HCT116 (cell line): ENCODE results near the gene G0S2. TPM values are rescaled to one million over a fixed set of nuclear protein-coding genes. Genes with fewer than 3 reads are reported as not detected.
A peak's percentile ranks its signal among the peaks of the same experiment; 100 is the strongest.

Experiments
- ATAC-seq: fragments of 200-7000 bp; cut with Tn5 transposase; 2 replicates; pipeline ENCODE4 v1.9.1; 2020; ENCODE audit warnings: mild to moderate bottlenecking, moderate library complexity
- BruUV-seq: library from RNA; stranded (reverse); fragments of 400-500 nt; replicated peaks from 2 replicates; lab custom pipeline; 2021; lab: Mats Ljungman, UMichigan
- CTCF ChIA-PET: fragments of 300-600 bp; sonication (Branson Sonifier 250); formaldehyde crosslinking; loops from one replicate; lab custom pipeline; 2021; ENCODE audit warnings: antibody characterized with exemption; lab: Charles Lee
- POLR2A ChIA-PET: fragments of 300-600, 350-600 bp; sonication (Branson Sonifier 250); formaldehyde crosslinking; loops from one replicate; lab custom pipeline; 2021; ENCODE audit warnings: antibody characterized with exemption; lab: Charles Lee
- RAD21 ChIA-PET, 2 experiments: fragments of 300-600 bp; sonication (Branson Sonifier 250); formaldehyde crosslinking; loops; one replicate each; lab custom pipeline; 2023; ENCODE audit warnings: low total read pairs in 2 of 2; ENCODE audit not compliant: uncharacterized antibody in 2 of 2, unreplicated experiment in 2 of 2, low non-redundant PET in 1 of 2; lab: Charles Lee
- DNase-seq: peaks from one replicate; pipeline ENCODE4 v3.0.0-alpha.2; 2010; ENCODE audit warnings: low read depth, low spot score
- H2AFZ ChIP-seq: fragments of 200-600 bp; shearing (Covaris generic), sonication (generic); 2 replicates; pipeline ENCODE4 v1.6.1; 2017; ENCODE audit warnings: low read depth, mixed run types, mixed read lengths, antibody characterized with exemption, low read length; ENCODE audit not compliant: poor library complexity, severe bottlenecking
- H3K27ac ChIP-seq: 2 replicates; pipeline ENCODE4 v1.5.1; 2012; ENCODE audit warnings: low read depth, low read length
- H3K27me3 ChIP-seq: fragments of 200-600 bp; sonication (generic); 2 replicates; pipeline ENCODE4 v1.6.1; 2016; ENCODE audit warnings: mixed run types, low read length, mixed read lengths; ENCODE audit not compliant: insufficient read depth
- H3K36me3 ChIP-seq, 2 experiments: fragments of 200-500 bp in 1 of 2; fragments of 200-600 bp in 1 of 2; sonication (Bioruptor generic) in 1 of 2; sonication (generic) in 1 of 2; 2 replicates each; pipeline versions ENCODE4 v1.5.1 to v1.6.1; 2014 to 2016; ENCODE audit warnings: low read length in 2 of 2, inconsistent platforms in 1 of 2, mixed read lengths in 1 of 2, mixed run types in 1 of 2; ENCODE audit not compliant: insufficient read depth in 2 of 2, control insufficient read depth in 1 of 2
- H3K4me1 ChIP-seq, 2 experiments: fragments of 200-600 bp in 1 of 2; sonication (generic) in 1 of 2; 2 replicates each; pipeline versions ENCODE4 v1.5.1 to v1.6.1; 2012 to 2017; ENCODE audit warnings: low read length in 2 of 2, inconsistent platforms in 1 of 2, mild to moderate bottlenecking in 1 of 2, mixed read lengths in 1 of 2, mixed run types in 1 of 2, moderate library complexity in 1 of 2; ENCODE audit not compliant: insufficient read depth in 2 of 2, control insufficient read depth in 1 of 2
- H3K4me2 ChIP-seq: fragments of 200-600 bp; sonication (generic); 2 replicates; pipeline ENCODE4 v1.6.1; 2017; ENCODE audit warnings: mixed run types, low read length, mixed read lengths
- H3K4me3 ChIP-seq, 2 experiments: fragments of 200-600 bp in 1 of 2; sonication (generic) in 1 of 2; replicated peaks in 1 of 2; 2 replicates each; pipeline ENCODE4 v1.5.1; 2011 to 2016; ENCODE audit warnings: low read length in 2 of 2, control low read depth in 1 of 2, low read depth in 1 of 2, mild to moderate bottlenecking in 1 of 2, mixed read lengths in 1 of 2, mixed run types in 1 of 2
- H3K79me2 ChIP-seq: fragments of 200-600 bp; sonication (generic); 2 replicates; pipeline ENCODE4 v1.6.1; 2017; ENCODE audit warnings: mild to moderate bottlenecking, mixed run types, low read length, moderate library complexity, mixed read lengths; ENCODE audit not compliant: insufficient read depth
- H3K9ac ChIP-seq: fragments of 200-600 bp; sonication (generic); 2 replicates; pipeline ENCODE4 v1.6.1; 2016; ENCODE audit warnings: low read length, mixed read lengths
- H3K9me2 ChIP-seq: fragments of 200-600 bp; sonication (generic), shearing (Covaris generic); 2 replicates; pipeline ENCODE4 v1.6.1; 2017; ENCODE audit warnings: mixed run types, mild to moderate bottlenecking, moderate library complexity; ENCODE audit not compliant: insufficient read depth
- H3K9me3 ChIP-seq, 2 experiments: fragments of 200-500 bp in 1 of 2; fragments of 200-600 bp in 1 of 2; sonication (Bioruptor generic) in 1 of 2; sonication (generic) in 1 of 2; 2 replicates each; pipeline ENCODE4 v1.6.1; 2014 to 2017; ENCODE audit warnings: low read length in 2 of 2, mixed read lengths in 2 of 2, inconsistent platforms in 1 of 2, low read depth in 1 of 2, mild to moderate bottlenecking in 1 of 2, mixed run types in 1 of 2, moderate library complexity in 1 of 2; ENCODE audit not compliant: control insufficient read depth in 1 of 2, insufficient read depth in 1 of 2
- H4K20me1 ChIP-seq: fragments of 200-600 bp; sonication (generic), shearing (Covaris generic); 2 replicates; pipeline ENCODE4 v1.6.1; 2017; ENCODE audit warnings: mixed run types, mild to moderate bottlenecking, moderate library complexity; ENCODE audit not compliant: insufficient read depth
- CEBPB ChIP-seq: IDR thresholded peaks from 2 replicates; pipeline ENCODE4 v1.6.1; 2012; ENCODE audit warnings: low read depth
- EGR1 ChIP-seq: IDR thresholded peaks from 2 replicates; pipeline ENCODE4 v1.6.1; 2012; ENCODE audit warnings: low read depth
- POLR2A ChIP-seq: IDR thresholded peaks from 2 replicates; pipeline ENCODE4 v1.7.0; 2011; ENCODE audit warnings: borderline replicate concordance; ENCODE audit not compliant: insufficient read depth, insufficient read length; ENCODE audit errors: extremely low read depth
- POLR2AphosphoS5 ChIP-seq: IDR thresholded peaks from 2 replicates; pipeline ENCODE4 v1.6.1; 2011; ENCODE audit warnings: mild to moderate bottlenecking, low read depth, low read length, moderate library complexity
- SRF ChIP-seq: IDR thresholded peaks from 2 replicates; pipeline ENCODE4 v1.6.1; 2012; ENCODE audit warnings: low read depth
- YY1 ChIP-seq: IDR thresholded peaks from 2 replicates; pipeline ENCODE4 v1.6.1; 2011; ENCODE audit warnings: low read length, low read depth, moderate library complexity, mild to moderate bottlenecking; ENCODE audit not compliant: insufficient replicate concordance; ENCODE audit errors: extremely low read depth
- ZNF274 ChIP-seq: fragments of 200-500 bp; sonication (Bioruptor generic); IDR thresholded peaks from 2 replicates; pipeline ENCODE4 v1.6.1; 2014; ENCODE audit warnings: mild to moderate bottlenecking, low read depth, low read length, inconsistent platforms
- intact Hi-C: fragments of 100-400 bp; cut with micrococcal nuclease; formaldehyde crosslinking; loops from 2 replicates; pipeline ENCODE4 v1.10.0; 2022
- total RNA-seq: library from RNA; stranded (reverse); gene quantifications from one replicate; pipeline ENCODE4 v1.2.1, GENCODE V29; 2021; ENCODE audit not compliant: unreplicated experiment
- TF ChIP-seq, protein P1 (sequence below): IDR thresholded peaks from 2 replicates; pipeline ENCODE4 v1.6.1; 2012
- TF ChIP-seq, protein P2 (sequence below), 3 experiments: fragments of 200-600 bp in 1 of 3; sonication (generic) in 1 of 3; IDR thresholded peaks in 2 of 3; conservative IDR thresholded peaks in 1 of 3; 2 replicates each; pipeline ENCODE4 v1.5.1; 2012 to 2017; ENCODE audit warnings: low read depth in 2 of 3, low read length in 2 of 3, antibody characterized with exemption in 1 of 3, borderline replicate concordance in 1 of 3, control low read depth in 1 of 3, mild to moderate bottlenecking in 1 of 3, mixed read lengths in 1 of 3, mixed run types in 1 of 3, moderate library complexity in 1 of 3; ENCODE audit not compliant: insufficient read depth in 1 of 3

G0S2 gene
- total RNA-seq, 1 experiment from 2014 or later, result not detected

DNA sequence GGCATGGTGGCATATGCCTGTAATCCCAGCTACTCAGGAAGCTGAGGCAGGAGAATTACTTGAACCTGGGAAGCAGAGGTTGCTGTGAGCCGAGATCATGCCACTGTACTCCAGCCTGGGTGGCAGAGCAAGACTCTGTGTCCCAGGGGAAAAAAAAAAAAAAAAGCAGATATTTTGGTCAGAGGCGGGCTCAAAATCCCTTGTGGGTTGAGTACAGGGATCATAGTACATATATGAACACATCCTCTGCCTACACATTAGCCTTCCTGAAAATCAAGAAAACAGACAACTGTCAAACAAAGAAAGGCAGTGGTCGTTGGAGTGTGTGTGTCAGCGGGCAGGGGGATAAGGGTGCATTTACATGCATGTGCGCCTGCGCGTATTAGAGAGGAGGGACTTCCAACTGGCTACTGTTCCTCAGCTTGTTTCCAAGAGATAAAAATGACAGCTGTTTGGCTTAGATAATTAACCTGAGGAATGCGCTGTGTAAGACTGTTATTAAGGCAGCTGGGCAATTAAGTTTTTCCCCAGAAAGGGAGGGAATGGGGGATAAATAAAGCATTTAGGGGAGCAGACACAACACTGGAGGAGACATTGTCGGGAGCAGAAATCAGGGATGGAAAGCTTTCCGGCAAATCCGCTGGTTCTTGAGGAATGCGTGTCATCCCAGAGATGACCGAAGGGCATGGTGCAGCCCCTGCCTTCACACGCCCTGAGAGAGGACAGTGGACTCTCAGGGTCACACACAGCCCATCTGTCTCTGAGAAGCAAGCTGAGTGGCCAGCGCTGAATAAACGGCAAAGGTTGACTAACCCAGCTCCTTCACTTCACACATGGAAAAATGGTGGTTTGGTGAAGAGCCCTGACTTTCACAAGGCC is 29.4 kb upstream of the G0S2 start (continued):
- TF ChIP-seq POLR2A, result no peak
- no peak for TF ChIP-seq YY1
- TF ChIP-seq, protein P1, sequence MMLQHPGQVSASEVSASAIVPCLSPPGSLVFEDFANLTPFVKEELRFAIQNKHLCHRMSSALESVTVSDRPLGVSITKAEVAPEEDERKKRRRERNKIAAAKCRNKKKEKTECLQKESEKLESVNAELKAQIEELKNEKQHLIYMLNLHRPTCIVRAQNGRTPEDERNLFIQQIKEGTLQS, result no peak

GRCh38 chr1:209646558-209646957 is 28.7 kb upstream of the G0S2 start:
- H3K4me2 ChIP-seq, result no peak overlapping the region
- 0 out of 2 replicates have a peak, but pooled peaks cover 7% of the 10 kb centered on the region for H3K79me2 ChIP-seq
- no peak overlapping the region for H3K27ac ChIP-seq
- H3K4me3 ChIP-seq, result no peak overlapping the region
- H3K27me3 ChIP-seq, result no peaks in the 10 kb centered on the region
- TF ChIP-seq, protein P2, sequence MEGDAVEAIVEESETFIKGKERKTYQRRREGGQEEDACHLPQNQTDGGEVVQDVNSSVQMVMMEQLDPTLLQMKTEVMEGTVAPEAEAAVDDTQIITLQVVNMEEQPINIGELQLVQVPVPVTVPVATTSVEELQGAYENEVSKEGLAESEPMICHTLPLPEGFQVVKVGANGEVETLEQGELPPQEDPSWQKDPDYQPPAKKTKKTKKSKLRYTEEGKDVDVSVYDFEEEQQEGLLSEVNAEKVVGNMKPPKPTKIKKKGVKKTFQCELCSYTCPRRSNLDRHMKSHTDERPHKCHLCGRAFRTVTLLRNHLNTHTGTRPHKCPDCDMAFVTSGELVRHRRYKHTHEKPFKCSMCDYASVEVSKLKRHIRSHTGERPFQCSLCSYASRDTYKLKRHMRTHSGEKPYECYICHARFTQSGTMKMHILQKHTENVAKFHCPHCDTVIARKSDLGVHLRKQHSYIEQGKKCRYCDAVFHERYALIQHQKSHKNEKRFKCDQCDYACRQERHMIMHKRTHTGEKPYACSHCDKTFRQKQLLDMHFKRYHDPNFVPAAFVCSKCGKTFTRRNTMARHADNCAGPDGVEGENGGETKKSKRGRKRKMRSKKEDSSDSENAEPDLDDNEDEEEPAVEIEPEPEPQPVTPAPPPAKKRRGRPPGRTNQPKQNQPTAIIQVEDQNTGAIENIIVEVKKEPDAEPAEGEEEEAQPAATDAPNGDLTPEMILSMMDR (IDR thresholded peaks at IDR 0.05 in 2 of 3, conservative IDR thresholded peaks at IDR 0.05 in 1 of 3; ENCODE audit: borderline replicate concordance in 1 of 3, insufficient read depth in 1 of 3, low read depth in 2 of 3, low read length in 2 of 3), result peak in 2 of 3 experiments; percentile 31 to 36; a peak in 4 of 6 replicates
- TF ChIP-seq SRF (no peak), ZNF274 (no peak), CEBPB (no peak), POLR2AphosphoS5 (no peak), EGR1 (no peak)
- DNase-seq (no peak), ATAC-seq (no peak)
- H3K9ac ChIP-seq, result no peak overlapping the region
- ChIA-PET RAD21 (no interaction called here), CTCF (no interaction called here), POLR2A (no interaction called here)
- no peak overlapping the region for H2AFZ ChIP-seq
- peaks cover 0 to 7% of the 10 kb centered on the region in 2 experiments; a peak in 1 of 4 replicates for H3K36me3 ChIP-seq
- H3K9me2 ChIP-seq, result no peaks in the 10 kb centered on the region
- H3K4me1 ChIP-seq, result peaks cover 33 to 43% of the 10 kb centered on the region in 2 experiments
- no peaks in the 10 kb centered on the region for H3K9me3 ChIP-seq
- no TSS peak for BruUV-seq
- intact Hi-C loops, result no loop called here
- no peaks in the 10 kb centered on the region for H4K20me1 ChIP-seq
